NCI-H2029 treated with DMSO at 0.1 percent for 48 hours (cell line): Measurements from ENCODE around the gene ZIK1.

Experiments
- DNase-seq: peaks from one replicate; lab custom pipeline; 2025; lab: John Stamatoyannopoulos, UW

The ZIK1 gene

GRCh38 chr19:57583521-57584416 lies at the start of gene ZIK1:
Gene ZIK1 (plus strand): TSS chr19:57584145. CDS start chr19:57584357, 212 bp downstream.
- no peak for DNase-seq

GRCh38 chr19:57537953-57538547 lies 45.9 kb upstream of the ZIK1 start:
- DNase-seq: no peak

- no peak for DNase-seq
Measured at GRCh38 chr19:57546513-57546912, 37.4 kb upstream of the ZIK1 start.

DNA sequence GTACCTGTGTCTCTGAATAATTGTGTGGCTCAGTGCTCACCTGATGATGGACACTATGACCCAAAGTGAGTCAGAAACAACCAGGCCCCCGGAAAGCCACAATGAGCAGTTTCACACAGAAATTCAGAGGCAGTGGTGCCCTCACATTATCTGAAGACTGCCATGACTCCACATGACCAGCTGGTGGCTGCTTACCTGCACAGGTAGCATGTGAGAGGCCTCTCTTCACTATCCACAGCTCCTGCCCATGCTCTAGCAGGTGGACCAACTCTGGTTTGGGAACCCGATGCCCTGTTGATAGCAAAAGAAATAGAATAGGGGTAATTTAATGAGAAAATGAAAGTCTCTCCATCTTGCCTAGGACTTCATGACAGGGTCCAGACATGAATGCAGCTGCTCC lies 31.5 kb upstream of the ZIK1 start:
- no peak for DNase-seq

DNA sequence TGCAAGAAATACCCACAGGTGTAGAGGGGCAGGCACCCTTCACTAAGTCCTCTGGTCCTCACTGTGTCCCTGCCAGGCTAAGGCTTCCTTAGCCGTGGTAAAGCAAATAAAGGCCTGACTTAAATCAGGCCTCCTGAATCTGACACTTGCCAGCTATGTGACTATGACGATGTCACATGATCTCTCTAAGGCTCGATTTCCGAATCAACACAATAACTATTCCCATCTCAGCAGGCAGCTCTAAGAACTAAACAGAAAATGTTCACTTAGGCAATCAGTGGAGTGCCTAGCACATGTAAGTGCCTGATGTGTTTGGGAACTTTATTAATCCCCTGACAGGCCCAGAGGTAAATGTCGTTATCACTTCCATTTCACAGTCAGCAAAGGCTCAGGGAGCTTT lies 26.3 kb upstream of the ZIK1 start:
- DNase-seq: no peak

DNA sequence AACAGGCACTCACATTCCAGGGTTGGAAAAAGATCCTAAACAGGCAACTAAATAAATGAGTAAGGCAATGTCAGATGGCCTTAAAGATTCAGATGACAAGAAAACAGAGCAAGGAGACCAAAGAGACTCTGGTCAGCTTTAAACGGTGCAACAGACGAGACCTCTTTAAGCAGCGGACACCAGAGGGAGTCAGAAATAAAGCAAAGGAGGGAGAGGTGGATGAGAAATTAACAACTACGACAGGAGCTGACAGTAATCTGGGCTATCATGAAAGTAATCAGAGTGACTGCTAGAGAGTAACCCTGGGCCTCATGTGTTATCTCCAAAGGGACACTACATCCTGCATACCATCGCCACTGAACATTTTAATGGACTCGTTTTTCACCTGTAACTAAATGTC lies 25.4 kb upstream of the ZIK1 start:
- DNase-seq: no peak

GRCh38 chr19:57559008-57559403 lies 24.9 kb upstream of the ZIK1 start:
- DNase-seq: no peak

DNA sequence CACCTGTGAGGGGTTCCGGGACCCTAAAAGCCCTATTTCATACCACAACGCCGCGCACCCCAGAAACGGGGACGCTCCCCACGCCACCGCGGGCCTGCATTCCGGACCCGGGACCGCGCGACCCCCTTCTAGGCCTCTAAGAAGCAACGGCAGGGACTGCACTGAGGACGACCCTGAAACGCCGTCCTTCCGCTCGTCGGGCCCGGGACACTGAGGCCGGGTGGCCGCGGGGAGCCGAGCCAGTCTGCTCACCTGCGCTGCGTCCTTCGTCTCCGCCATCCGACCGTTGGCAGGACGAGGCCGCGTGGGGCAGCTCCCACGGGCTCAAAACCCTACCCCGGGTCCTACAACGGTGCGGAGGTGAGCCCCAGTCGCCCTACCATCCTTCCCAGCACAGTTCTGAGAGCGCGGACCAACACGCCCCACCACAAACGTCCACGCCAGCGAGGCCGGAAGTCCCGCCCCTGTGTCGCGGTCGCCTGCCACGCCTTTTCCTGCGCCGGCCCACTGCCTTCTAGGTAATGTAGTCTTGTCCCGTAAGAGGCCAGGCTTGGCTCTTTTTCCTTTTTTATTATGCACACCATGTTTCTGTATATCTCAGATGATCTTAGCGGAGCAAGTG lies 24.4 kb upstream of the ZIK1 start, which contains the start of gene ZNF550:
Gene ZNF550, minus strand, starts transcription at position 460 of the 622 bp plus-strand sequence. Its CDS starts 181 bp downstream, at position 279.
- peak; percentile 48 for DNase-seq

DNA sequence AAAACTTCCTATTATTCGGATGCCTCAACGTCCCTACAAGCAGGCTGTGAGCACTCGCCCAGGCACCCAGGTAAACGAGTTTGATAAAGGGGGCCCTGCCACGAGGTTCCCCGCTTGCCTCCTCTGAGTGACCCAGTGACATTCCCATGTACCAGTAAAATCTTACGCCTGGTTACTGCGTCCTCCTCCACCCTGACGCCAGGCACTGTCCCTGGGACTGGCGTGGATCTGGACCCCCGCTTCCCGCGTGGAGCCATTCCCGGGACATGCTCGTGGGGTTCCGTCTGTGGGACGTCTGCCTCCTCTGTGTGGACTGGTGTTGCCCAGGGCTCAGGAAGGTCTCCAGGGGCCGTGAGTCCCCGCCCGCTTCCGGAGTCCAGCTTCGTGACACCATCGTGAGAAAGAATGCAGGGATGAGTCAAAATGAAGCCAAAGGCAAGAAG lies 23.9 kb upstream of the ZIK1 start:
- DNase-seq: no peak

GRCh38 chr19:57563547-57563946 lies 20.4 kb upstream of the ZIK1 start:
- no peak for DNase-seq

GRCh38 chr19:57566396-57567265 lies 17.3 kb upstream of the ZIK1 start:
- no peak for DNase-seq

DNA sequence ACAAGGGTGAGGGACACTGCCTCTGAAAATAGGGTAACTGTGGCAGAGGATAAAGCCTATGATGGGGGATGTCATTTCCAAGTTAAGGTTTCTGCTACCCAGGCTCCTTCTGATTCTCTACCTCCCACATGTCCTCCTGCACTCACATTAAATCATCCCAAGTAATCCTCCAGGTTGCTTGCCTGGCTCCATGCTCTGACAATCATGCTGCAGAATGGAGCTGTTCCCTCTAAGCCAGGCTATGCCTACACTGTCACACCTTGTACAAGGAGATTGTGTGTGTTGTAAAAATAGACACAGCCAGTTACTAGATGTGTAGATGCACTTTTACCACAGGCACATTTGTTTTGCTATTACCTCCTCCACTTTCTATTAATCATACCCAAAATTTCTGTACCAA lies 13.2 kb upstream of the ZIK1 start:
- no peak for DNase-seq

DNA sequence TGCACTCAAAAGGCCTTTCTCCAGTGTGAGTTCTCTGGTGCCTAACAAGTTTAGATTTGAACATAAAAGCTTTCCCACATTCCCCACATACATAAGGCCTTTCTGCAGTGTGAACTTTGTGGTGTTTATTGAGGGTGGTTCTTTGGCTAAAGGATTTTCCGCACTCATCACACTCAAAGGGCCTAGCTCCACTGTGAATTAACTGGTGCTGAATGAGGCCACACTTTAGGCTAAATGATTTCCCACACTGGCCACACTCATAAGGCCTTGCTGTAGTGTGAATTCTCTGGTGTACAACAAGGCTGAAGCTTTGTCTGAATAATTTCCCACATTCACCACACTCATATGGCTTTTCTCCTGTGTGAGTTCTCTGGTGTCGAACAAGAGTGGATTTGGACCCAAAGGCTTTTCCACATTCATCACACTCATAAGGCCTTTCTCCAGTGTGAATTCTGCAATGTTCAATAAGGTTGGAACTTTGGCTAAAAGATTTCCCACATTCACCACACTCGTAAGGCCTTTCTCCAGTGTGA lies 11.5 kb upstream of the ZIK1 start:
- no peak for DNase-seq

- no peak for DNase-seq
Measured at GRCh38 chr19:57576661-57577060, 7.3 kb upstream of the ZIK1 start.

GRCh38 chr19:57578487-57579205 lies 5.3 kb upstream of the ZIK1 start, which contains the start of gene ZNF416:
Gene ZNF416 (minus strand): TSS chr19:57578911. CDS start chr19:57578704, 207 bp downstream.
- DNase-seq: peak; percentile 91

DNA sequence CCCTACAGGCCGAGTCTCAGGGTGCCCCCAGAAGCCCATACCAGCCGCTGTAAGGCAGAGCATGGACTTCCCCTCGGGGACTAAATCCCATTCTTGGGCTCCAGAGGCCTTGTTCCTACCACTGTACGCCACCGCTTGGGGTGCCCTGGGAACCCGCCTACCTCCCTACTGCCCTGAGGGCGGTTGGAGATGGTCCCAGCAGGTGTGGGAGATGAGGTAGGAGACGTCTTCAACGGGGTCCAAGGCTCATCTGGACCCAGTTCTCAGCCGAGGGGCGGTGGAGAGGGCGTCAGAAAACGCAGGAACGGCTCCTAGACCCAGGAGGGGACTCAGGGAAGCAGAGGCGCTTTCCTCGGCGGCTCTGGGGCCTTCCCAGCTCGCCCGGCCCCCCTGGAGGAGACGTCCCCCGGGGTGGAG lies 833 bp upstream of the ZIK1 start:
- no peak for DNase-seq

- DNase-seq: no peak
Measured at GRCh38 chr19:57587529-57587928, 3.6 kb downstream of the ZIK1 start.

- DNase-seq: no peak
Measured at GRCh38 chr19:57599377-57599760, 15.4 kb downstream of the ZIK1 start.

DNA sequence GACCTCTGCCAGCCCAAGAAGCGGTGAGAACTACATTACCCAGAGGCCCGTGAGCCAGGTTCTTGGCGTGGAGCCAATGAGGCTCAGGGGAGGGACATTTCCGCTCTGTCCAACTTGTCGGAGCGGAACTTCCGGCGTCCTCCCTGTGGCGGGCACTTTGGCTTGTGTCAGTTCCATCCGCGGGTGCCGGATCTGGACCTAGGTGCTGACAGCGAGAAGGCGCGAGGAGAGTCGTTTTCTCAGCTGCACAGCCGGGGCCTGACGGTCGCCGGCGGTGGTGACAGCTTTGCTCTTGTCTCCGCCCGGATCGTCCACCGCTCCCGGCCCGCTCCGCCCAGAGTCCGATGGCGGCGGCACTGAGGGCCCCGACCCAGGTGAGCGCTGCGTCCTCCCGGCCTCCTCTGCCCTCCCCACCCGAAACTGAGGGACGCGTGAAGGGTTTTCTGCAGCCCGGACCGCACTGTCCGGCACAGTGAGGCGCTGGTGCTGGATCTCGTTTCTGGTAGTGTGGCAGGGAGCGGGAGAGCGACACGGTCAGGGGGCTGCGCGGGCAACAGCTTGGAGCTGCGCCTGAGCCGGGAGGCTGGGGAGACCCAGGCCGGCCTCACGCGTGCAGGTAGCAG lies 15.9 kb downstream of the ZIK1 start, which contains the start of gene ZNF530:
Gene ZNF530, plus strand, starts transcription at position 125 of the 623 bp plus-strand sequence. CDS start 4,461 bp downstream, outside the sequence.
- peak; percentile 72 for DNase-seq

DNA sequence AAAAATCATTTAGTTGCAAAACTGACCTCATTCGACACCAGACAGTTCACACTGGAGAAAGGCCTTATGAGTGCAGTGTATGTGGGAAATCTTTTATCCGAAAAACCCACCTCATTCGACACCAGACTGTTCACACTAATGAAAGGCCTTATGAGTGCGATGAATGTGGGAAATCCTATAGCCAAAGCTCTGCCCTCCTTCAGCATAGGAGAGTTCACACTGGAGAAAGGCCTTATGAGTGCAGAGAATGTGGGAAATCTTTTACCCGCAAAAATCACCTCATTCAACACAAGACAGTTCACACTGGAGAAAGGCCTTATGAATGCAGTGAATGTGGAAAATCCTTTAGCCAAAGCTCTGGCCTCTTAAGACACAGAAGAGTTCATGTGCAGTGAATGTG lies 23.0 kb downstream of the ZIK1 start:
- no peak for DNase-seq
